ENCODE measurements around the gene DNAH3.
A peak's percentile ranks its signal among the peaks of the same experiment; 100 is the strongest.
"Not testable (repeated sequence)": the region's sequence is repeated elsewhere in the genome, so short reads cannot be mapped to it uniquely, and the experiment has no call there.

Gene DNAH3

DNA sequence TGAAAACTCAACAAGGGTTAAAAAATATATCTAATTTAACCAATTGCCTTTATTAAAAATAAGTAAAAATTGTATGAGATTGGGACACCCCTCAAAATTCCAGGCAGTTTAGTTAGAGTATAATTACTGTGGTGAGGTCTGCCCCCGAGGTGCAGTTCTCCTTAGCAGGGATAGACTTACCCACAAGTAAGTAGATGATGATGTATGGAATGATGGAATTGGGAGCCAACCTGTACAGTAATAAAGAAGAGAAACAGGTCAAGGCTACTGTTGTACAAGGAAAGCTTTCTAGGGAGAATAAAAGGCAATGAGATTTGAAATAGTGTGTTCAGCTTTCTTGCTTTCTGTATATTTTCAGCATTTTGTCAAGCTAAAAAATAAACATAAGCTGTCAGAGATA, 9.6 kb upstream of the DNAH3 start:
- no peak for TF ChIP-seq ZNF274 (IDR thresholded peaks at IDR 0.05; ENCODE audit: low read depth, low read length)
- no peak overlapping the region for H3K4me3 ChIP-seq (ENCODE audit: low read length)

DNA sequence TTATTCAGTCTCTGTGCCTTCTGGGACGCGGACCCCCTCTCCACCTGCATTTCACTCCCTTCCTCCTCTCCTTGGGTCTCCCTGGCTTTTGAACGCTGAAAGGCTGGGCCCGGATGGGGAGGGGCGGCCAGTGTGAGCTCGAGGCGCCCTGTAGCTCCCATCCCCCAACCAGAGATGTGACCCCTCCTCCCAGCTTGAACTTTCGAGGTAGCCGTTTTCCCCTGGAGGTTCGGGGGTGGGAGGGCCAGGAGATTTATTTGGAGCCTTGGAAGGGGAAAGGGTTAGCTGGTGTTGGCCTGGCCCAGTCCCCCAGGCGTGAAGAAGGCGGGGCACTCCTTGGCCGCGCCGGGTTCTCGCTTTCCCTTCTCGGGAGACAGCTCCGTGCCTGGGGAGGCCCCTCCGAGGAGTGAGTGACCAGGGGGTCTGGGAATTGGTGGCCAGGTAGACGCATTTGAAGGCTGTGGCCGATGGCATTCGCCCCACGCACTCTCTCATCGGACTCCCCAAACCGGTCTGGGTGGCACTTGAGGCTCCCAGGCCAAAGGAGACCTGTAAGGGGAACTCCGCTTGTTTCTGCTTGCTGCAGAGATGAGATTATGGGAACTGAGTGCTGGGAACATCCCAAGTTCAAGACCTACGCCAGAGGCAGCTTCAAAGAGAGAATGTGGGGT, 8.8 kb upstream of the DNAH3 start:
- TF ChIP-seq ZNF274 (IDR thresholded peaks at IDR 0.05; ENCODE audit: low read depth, low read length), result no peak
- peak overlapping the region; percentile 71; the same call in 1 of the 2 replicates for H3K4me3 ChIP-seq (ENCODE audit: low read length)

- peak within 1 kb of the TSS; percentile 71; the same call in 1 of the 2 replicates for H3K4me3 ChIP-seq (ENCODE audit: low read length)
- no peak for TF ChIP-seq ZNF274 (IDR thresholded peaks at IDR 0.05; ENCODE audit: low read depth, low read length)
These were observed 7.8 kb upstream of the DNAH3 start, which contains the start of gene LDAF1 for GRCh38 chr16:21158208-21159110. LDAF1 (plus strand) TSS chr16:21158674; CDS start chr16:21161183, 2,509 bp downstream.

DNA sequence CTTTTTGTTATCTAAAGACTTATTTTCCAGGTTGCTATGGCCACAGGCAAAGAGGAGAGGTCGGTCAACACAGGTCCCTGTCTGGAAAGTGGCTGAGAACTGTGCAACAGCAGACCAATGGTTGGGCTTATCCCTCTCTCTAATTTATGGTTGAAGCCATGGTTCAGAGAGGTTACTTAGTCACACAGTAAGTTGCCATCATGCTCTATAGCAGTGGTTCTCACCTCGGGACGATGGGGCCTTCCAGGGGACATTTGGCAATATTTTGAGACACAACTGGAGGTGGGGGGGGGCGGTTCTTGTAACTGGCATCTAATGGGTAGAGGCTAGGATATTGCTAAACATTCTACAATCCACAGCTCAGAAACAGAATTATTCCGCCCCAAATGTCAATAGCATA, 7.0 kb upstream of the DNAH3 start:
- H3K4me3 ChIP-seq (ENCODE audit: low read length), result no peak overlapping the region

GRCh38 chr16:21156767-21157467, 6.3 kb upstream of the DNAH3 start:
- no peak overlapping the region for H3K4me3 ChIP-seq (ENCODE audit: low read length)
- TF ChIP-seq ZNF274 (IDR thresholded peaks at IDR 0.05; ENCODE audit: low read depth, low read length), result no peak

More for the DNA sequence above, 7.0 kb upstream of the DNAH3 start:
- no peak for TF ChIP-seq ZNF274 (IDR thresholded peaks at IDR 0.05; ENCODE audit: low read depth, low read length)

- not testable (repeated sequence) for H3K4me3 ChIP-seq (ENCODE audit: low read length)
These were observed 5.4 kb upstream of the DNAH3 start for GRCh38 chr16:21156011-21156410.

DNA sequence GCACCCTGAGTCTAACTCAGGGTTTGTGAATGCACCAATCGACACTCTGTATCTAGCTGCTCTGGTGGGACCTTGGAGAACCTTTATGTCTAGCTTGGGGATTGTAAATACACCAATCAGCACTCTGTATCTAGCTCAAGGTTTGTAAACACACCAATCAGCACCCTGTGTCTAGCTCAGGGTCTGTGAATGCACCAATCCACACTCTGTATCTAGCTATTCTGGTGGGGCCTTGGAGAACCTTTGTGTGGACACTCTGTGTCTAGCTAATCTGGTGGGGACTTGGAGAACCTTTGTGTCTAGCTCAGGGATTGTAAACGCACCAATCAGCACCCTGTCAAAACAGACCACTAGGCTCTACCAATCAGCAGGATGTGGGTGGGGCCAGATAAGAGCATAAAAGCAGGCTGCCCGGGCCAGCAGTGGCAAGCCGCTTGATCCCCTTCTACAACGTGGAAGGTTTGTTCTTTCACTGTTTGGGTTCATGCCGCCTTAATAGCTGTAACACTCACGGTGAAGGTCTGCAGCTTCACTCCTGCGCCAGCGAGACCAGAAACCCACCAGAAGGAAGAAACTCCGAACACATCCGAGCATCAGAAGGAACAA, 2.6 kb upstream of the DNAH3 start:
- not testable (repeated sequence) for H3K4me3 ChIP-seq (ENCODE audit: low read length)

GRCh38 chr16:21152160-21153030, 1.7 kb upstream of the DNAH3 start:
- H3K4me3 ChIP-seq (ENCODE audit: low read length), result not testable (repeated sequence)

DNA sequence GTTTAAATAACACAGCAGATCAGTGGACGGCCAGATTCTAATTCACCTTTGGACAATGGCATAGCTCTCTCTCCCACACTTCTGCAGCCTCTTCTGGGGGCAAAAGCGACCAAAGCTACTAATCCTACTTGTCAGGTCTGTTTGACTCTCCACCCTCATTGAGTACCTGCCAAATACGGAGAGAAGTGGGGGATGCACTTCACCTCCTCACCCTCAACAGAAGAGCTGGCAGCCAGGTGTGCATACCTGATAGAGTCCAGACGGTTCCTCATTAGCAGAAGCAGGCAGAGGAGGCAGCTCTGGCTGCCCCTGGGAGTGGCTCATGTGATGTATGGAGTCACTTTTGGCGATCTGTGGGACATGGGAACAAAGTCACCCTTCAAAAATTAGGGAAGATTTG, 4.9 kb downstream of the DNAH3 start:
- no peak overlapping the region for H3K4me3 ChIP-seq (ENCODE audit: low read length)
- no peak for TF ChIP-seq ZNF274 (IDR thresholded peaks at IDR 0.05; ENCODE audit: low read depth, low read length)

DNA sequence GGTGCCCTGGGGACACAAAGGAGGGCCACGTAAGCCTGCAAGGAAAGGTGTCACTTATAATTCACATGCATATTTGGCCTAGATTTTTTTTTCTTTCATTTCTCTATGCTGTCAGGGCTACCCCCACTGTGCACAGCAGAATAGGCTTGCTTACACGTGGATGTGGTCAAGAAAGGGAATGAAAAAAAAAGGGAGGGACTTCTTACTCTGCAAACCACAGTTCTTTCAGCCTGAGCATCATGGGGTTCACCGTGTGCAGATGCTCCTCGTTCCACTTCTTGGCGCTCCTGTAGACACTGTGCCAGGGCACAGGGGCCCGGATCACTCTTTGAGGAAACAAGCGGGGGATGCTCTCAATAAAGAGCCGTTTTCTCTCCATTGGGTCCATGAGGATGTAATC, 16.6 kb downstream of the DNAH3 start:
- no peak for TF ChIP-seq ZNF274 (IDR thresholded peaks at IDR 0.05; ENCODE audit: low read depth, low read length)
- H3K4me3 ChIP-seq (ENCODE audit: low read length), result no peak overlapping the region

- no peak for TF ChIP-seq ZNF274 (IDR thresholded peaks at IDR 0.05; ENCODE audit: low read depth, low read length)
- H3K4me3 ChIP-seq (ENCODE audit: low read length), result no peak overlapping the region
These were observed 19.8 kb downstream of the DNAH3 start for GRCh38 chr16:21130811-21131210.

- TF ChIP-seq ZNF274 (IDR thresholded peaks at IDR 0.05; ENCODE audit: low read depth, low read length), result no peak
- H3K4me3 ChIP-seq (ENCODE audit: low read length), result no peak overlapping the region
These were observed 21.7 kb downstream of the DNAH3 start for GRCh38 chr16:21128991-21129390.

- H3K4me3 ChIP-seq (ENCODE audit: low read length), result no peak overlapping the region
- TF ChIP-seq ZNF274 (IDR thresholded peaks at IDR 0.05; ENCODE audit: low read depth, low read length), result no peak
These were observed 24.1 kb downstream of the DNAH3 start for GRCh38 chr16:21126518-21126917.
